OCI-LY1 (cell line): ENCODE results near the gene TCEAL3.

Source experiments
- H2AFZ ChIP-seq: fragments of 200-600 bp; sonication (generic), shearing (Covaris generic); 2 replicates; pipeline ENCODE4 v1.6.0; 2014; ENCODE audit warnings: antibody characterized with exemption, mild to moderate bottlenecking, low read length
- H3F3A ChIP-seq: fragments of 200-600 bp; sonication (generic), shearing (Covaris generic); 2 replicates; pipeline ENCODE4 v1.6.0; 2014; ENCODE audit warnings: mild to moderate bottlenecking, antibody characterized with exemption, low read length, moderate library complexity; ENCODE audit not compliant: insufficient read depth
- H3K27ac ChIP-seq: fragments of 200-600 bp; sonication (generic); 2 replicates; pipeline ENCODE4 v1.5.1; 2014; ENCODE audit warnings: low read length, mixed run types, mild to moderate bottlenecking, low read depth; ENCODE audit not compliant: poor library complexity, severe bottlenecking
- H3K27me3 ChIP-seq: fragments of 200-600 bp; sonication (generic); 2 replicates; pipeline ENCODE4 v1.6.0; 2014; ENCODE audit warnings: antibody characterized with exemption, mild to moderate bottlenecking, low read length, moderate library complexity; ENCODE audit not compliant: insufficient read depth
- H3K36me3 ChIP-seq: fragments of 200-600 bp; sonication (generic); 2 replicates; pipeline ENCODE4 v1.6.1; 2014; ENCODE audit warnings: mild to moderate bottlenecking, antibody characterized with exemption, low read length, moderate library complexity, mixed read lengths; ENCODE audit not compliant: insufficient read depth
- H3K4me1 ChIP-seq: fragments of 200-600 bp; sonication (generic); 2 replicates; pipeline ENCODE4 v1.5.1; 2014; ENCODE audit warnings: mild to moderate bottlenecking, low read length, moderate library complexity; ENCODE audit not compliant: insufficient read depth, severe bottlenecking
- H3K4me2 ChIP-seq: fragments of 200-600 bp; sonication (generic), shearing (Covaris generic); 2 replicates; pipeline ENCODE4 v1.6.1; 2014; ENCODE audit warnings: low read length
- H3K4me3 ChIP-seq: fragments of 200-600 bp; sonication (generic); 2 replicates; pipeline ENCODE4 v1.5.1; 2014; ENCODE audit warnings: low read length, low read depth, mild to moderate bottlenecking, mixed read lengths; ENCODE audit not compliant: poor library complexity, severe bottlenecking
- H3K79me2 ChIP-seq: fragments of 200-600 bp; shearing (Covaris generic); 2 replicates; pipeline ENCODE4 v1.6.1; 2016; ENCODE audit warnings: mixed run types, low read length, mixed read lengths; ENCODE audit not compliant: insufficient read depth
- H3K9ac ChIP-seq: fragments of 200-600 bp; sonication (generic), shearing (Covaris generic); 2 replicates; pipeline ENCODE4 v1.6.1; 2014; ENCODE audit warnings: mild to moderate bottlenecking, low read length, mixed read lengths
- H3K9me2 ChIP-seq: fragments of 200-600 bp; sonication (generic), shearing (Covaris generic); 2 replicates; pipeline ENCODE4 v1.6.1; 2014; ENCODE audit warnings: low read depth, mild to moderate bottlenecking, low read length, mixed read lengths
- H3K9me3 ChIP-seq: fragments of 200-600 bp; shearing (Covaris generic); 2 replicates; pipeline ENCODE4 v1.6.1; 2014; ENCODE audit warnings: low read length, mixed read lengths
- H4K20me1 ChIP-seq: fragments of 200-600 bp; sonication (generic), shearing (Covaris generic); 2 replicates; pipeline ENCODE4 v1.6.0; 2016; ENCODE audit warnings: mild to moderate bottlenecking, low read length; ENCODE audit not compliant: insufficient read depth
- EZH2 ChIP-seq: fragments of 200-600 bp; sonication (generic), shearing (Covaris generic); IDR thresholded peaks from 2 replicates; pipeline ENCODE4 v1.8.0; 2017; ENCODE audit warnings: borderline replicate concordance, mixed run types, mild to moderate bottlenecking, antibody characterized with exemption, low read length, moderate library complexity, mixed read lengths
- TF ChIP-seq, protein P1 (sequence below): fragments of 200-600 bp; sonication (generic), shearing (Covaris generic); IDR thresholded peaks from 2 replicates; pipeline ENCODE4 v1.5.1; 2017; ENCODE audit warnings: mild to moderate bottlenecking, antibody characterized with exemption, low read length, moderate library complexity, mixed read lengths

Gene TCEAL3

DNA sequence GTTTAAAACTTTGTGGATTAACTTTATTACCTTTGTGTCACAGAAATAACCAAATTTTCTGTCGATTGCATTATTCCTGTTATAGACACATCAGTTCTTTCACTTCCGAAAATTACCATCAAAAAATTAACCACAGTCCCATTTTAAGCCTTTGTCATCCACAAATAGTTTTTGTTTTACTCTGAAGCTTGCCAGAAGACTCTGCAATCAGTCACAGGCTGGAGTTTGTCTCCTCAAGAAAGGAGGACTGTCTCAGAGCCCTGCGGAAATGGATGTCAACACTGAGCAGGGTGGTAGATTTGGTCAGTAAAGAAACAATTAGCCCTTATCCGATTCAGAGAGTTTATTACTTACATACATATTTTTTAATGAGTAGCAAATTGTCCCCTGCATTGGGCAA lies 42.6 kb upstream of the TCEAL3 start:
- Histone ChIP-seq H3K9ac (no peak overlapping the region), H3K27ac (no peak overlapping the region), H3K27me3 (no peaks in the 10 kb centered on the region), H3K9me2 (no peaks in the 10 kb centered on the region), H4K20me1 (no peaks in the 10 kb centered on the region), H3K9me3 (no peaks in the 10 kb centered on the region), H3K4me2 (no peak overlapping the region), H2AFZ (no peak overlapping the region), H3F3A (no peaks in the 10 kb centered on the region), H3K4me1 (no peaks in the 10 kb centered on the region), H3K79me2 (no peaks in the 10 kb centered on the region), H3K36me3 (no peaks in the 10 kb centered on the region), H3K4me3 (no peak overlapping the region)
- TF ChIP-seq, protein P1, sequence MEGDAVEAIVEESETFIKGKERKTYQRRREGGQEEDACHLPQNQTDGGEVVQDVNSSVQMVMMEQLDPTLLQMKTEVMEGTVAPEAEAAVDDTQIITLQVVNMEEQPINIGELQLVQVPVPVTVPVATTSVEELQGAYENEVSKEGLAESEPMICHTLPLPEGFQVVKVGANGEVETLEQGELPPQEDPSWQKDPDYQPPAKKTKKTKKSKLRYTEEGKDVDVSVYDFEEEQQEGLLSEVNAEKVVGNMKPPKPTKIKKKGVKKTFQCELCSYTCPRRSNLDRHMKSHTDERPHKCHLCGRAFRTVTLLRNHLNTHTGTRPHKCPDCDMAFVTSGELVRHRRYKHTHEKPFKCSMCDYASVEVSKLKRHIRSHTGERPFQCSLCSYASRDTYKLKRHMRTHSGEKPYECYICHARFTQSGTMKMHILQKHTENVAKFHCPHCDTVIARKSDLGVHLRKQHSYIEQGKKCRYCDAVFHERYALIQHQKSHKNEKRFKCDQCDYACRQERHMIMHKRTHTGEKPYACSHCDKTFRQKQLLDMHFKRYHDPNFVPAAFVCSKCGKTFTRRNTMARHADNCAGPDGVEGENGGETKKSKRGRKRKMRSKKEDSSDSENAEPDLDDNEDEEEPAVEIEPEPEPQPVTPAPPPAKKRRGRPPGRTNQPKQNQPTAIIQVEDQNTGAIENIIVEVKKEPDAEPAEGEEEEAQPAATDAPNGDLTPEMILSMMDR = no peak
- TF ChIP-seq EZH2 = no peak

DNA sequence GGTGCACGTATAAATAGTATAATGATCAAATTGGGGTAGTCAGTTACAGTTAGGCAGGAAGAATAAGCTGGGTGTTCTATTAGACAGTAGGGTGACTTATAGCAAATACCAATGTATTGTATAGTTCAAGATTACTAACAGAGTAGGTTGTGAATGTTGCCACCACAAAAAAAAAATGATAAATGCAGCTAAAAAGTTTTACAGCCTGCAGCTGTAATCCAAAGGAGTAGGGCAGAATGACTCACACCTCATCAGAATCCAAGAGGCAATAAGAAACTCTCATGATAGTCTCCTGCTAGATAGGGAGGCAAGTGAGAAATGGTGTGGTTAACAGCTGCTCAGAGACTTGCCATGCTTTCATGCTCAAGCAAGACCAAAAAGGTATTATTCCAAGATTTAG lies 42.0 kb upstream of the TCEAL3 start:
- Histone ChIP-seq H3F3A (no peaks in the 10 kb centered on the region), H3K9ac (no peak overlapping the region), H3K9me2 (no peaks in the 10 kb centered on the region), H3K27me3 (no peaks in the 10 kb centered on the region), H4K20me1 (no peaks in the 10 kb centered on the region), H3K36me3 (no peaks in the 10 kb centered on the region), H3K9me3 (no peaks in the 10 kb centered on the region), H3K4me2 (no peak overlapping the region), H3K4me1 (no peaks in the 10 kb centered on the region), H3K4me3 (no peak overlapping the region), H2AFZ (no peak overlapping the region), H3K27ac (no peak overlapping the region), H3K79me2 (no peaks in the 10 kb centered on the region)
- TF ChIP-seq, protein P1 = no peak
- TF ChIP-seq EZH2 = no peak

DNA sequence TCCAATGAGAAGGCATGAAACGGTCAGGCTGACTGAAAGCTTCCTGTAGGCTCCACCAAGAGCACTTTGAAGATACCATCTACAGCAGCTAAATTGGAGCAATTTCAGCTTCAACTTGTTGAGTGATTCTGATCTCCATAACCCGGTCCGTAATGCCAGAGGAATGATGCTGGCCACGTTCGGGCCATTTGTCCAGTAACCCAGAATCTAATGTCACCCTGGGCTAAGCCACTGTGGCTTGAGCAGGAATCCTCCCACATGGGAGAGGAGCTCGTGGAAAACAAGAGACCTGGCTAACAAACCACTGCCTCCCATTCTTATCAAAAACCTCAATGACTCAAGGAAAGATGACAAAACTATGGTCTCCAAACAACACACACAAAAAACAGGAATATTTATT lies 36.6 kb upstream of the TCEAL3 start:
- H3K79me2 ChIP-seq = no peaks in the 10 kb centered on the region
- no peaks in the 10 kb centered on the region for H3F3A ChIP-seq
- no peaks in the 10 kb centered on the region for H3K4me1 ChIP-seq
- H3K9me2 ChIP-seq = no peaks in the 10 kb centered on the region
- no peak overlapping the region for H3K27ac ChIP-seq
- no peak overlapping the region for H3K4me2 ChIP-seq
- H4K20me1 ChIP-seq = no peaks in the 10 kb centered on the region
- H3K27me3 ChIP-seq = no peaks in the 10 kb centered on the region
- no peak overlapping the region for H2AFZ ChIP-seq
- no peak overlapping the region for H3K4me3 ChIP-seq
- no peaks in the 10 kb centered on the region for H3K9me3 ChIP-seq
- no peak for TF ChIP-seq EZH2
- TF ChIP-seq, protein P1 = no peak
- no peak overlapping the region for H3K9ac ChIP-seq
- no peaks in the 10 kb centered on the region for H3K36me3 ChIP-seq
